ENCODE data around the gene CALR.

Gene CALR

GRCh38 chr19:12967907-12968306 is 29.5 kb downstream of the CALR start:
- no peak overlapping the region for H3K4me3 ChIP-seq (ENCODE audit: low read depth in 1 of 2, low read length in 1 of 2)
- H3K4me1 ChIP-seq (ENCODE audit: control insufficient read depth in 1 of 2, insufficient read depth in 1 of 2, low read depth in 1 of 2, low read length in 1 of 2), result peaks cover 7 to 8% of the 10 kb centered on the region in 2 experiments
- H3K27ac ChIP-seq, result no peak overlapping the region
- no peak for TF ChIP-seq CTCF (IDR thresholded peaks at IDR 0.05)
- H3K36me3 ChIP-seq, result no peaks in the 10 kb centered on the region
- H3K27me3 ChIP-seq, result no peaks in the 10 kb centered on the region
- H3K9me3 ChIP-seq, result no peaks in the 10 kb centered on the region

- Histone ChIP-seq H3K4me1 (ENCODE audit: control insufficient read depth in 1 of 2, insufficient read depth in 1 of 2, low read depth in 1 of 2, low read length in 1 of 2) (peaks cover 7 to 8% of the 10 kb centered on the region in 2 experiments), H3K27ac (no peak within 1 kb of the TSS), H3K27me3 (no peaks in the 10 kb centered on the region), H3K36me3 (no peaks in the 10 kb centered on the region), H3K4me3 (ENCODE audit: low read depth in 1 of 2, low read length in 1 of 2) (no peak within 1 kb of the TSS), H3K9me3 (no peaks in the 10 kb centered on the region)
- TF ChIP-seq CTCF (IDR thresholded peaks at IDR 0.05), result no peak
Observed at GRCh38 chr19:12969292-12969988, 31.0 kb downstream of the CALR start, which contains the start of gene DAND5. TSS of gene DAND5 (plus strand) at chr19:12969576. CDS start at chr19:12969661, 85 bp downstream.

- Histone ChIP-seq H3K36me3 (no peaks in the 10 kb centered on the region), H3K27me3 (peaks cover 8% of the 10 kb centered on the region), H3K9me3 (no peaks in the 10 kb centered on the region), H3K27ac (no peak overlapping the region), H3K4me3 (ENCODE audit: low read depth in 1 of 2, low read length in 1 of 2) (no peak overlapping the region), H3K4me1 (ENCODE audit: control insufficient read depth in 1 of 2, insufficient read depth in 1 of 2, low read depth in 1 of 2, low read length in 1 of 2) (peaks cover 3% of the 10 kb centered on the region in 2 experiments)
- TF ChIP-seq CTCF (IDR thresholded peaks at IDR 0.05), result no peak
Observed at GRCh38 chr19:12970070-12970820, 31.8 kb downstream of the CALR start.

- Histone ChIP-seq H3K27ac (no peak overlapping the region), H3K4me3 (ENCODE audit: low read depth in 1 of 2, low read length in 1 of 2) (no peak overlapping the region), H3K4me1 (ENCODE audit: control insufficient read depth in 1 of 2, insufficient read depth in 1 of 2, low read depth in 1 of 2, low read length in 1 of 2) (no peaks in the 10 kb centered on the region), H3K36me3 (no peaks in the 10 kb centered on the region), H3K9me3 (no peaks in the 10 kb centered on the region), H3K27me3 (peaks cover 10% of the 10 kb centered on the region)
- no peak for TF ChIP-seq CTCF (IDR thresholded peaks at IDR 0.05)
Observed at GRCh38 chr19:12973236-12973635, 34.8 kb downstream of the CALR start.

GRCh38 chr19:12974301-12975220 is 36.2 kb downstream of the CALR start:
- Histone ChIP-seq H3K27me3 (peaks cover 10% of the 10 kb centered on the region), H3K4me3 (ENCODE audit: low read depth in 1 of 2, low read length in 1 of 2) (no peak overlapping the region), H3K9me3 (no peaks in the 10 kb centered on the region), H3K27ac (no peak overlapping the region), H3K4me1 (ENCODE audit: control insufficient read depth in 1 of 2, insufficient read depth in 1 of 2, low read depth in 1 of 2, low read length in 1 of 2) (no peaks in the 10 kb centered on the region), H3K36me3 (no peaks in the 10 kb centered on the region)
- no peak for TF ChIP-seq CTCF (IDR thresholded peaks at IDR 0.05)

Data from neutrophil (primary cell).